HUES48 (cell line): ENCODE measurements around the gene TNIP3.

Experiments
- H3K27ac ChIP-seq: one replicate; pipeline ENCODE4 v1.7.0; 2013; ENCODE audit warnings: low read depth, low read length, inconsistent platforms
- H3K27me3 ChIP-seq: 2 replicates; pipeline ENCODE4 v1.6.1; 2013; ENCODE audit warnings: mild to moderate bottlenecking, low read length; ENCODE audit not compliant: control insufficient read depth, insufficient read depth
- H3K36me3 ChIP-seq: 2 replicates; pipeline ENCODE4 v1.6.1; 2013; ENCODE audit warnings: low read length; ENCODE audit not compliant: control insufficient read depth, insufficient read depth
- H3K4me1 ChIP-seq: 2 replicates; pipeline ENCODE4 v1.6.1; 2013; ENCODE audit warnings: mild to moderate bottlenecking, low read length; ENCODE audit not compliant: control insufficient read depth, insufficient read depth
- H3K4me3 ChIP-seq: 2 replicates; pipeline ENCODE4 v1.5.1; 2013; ENCODE audit warnings: mild to moderate bottlenecking, low read depth, low read length
- H3K9ac ChIP-seq: 2 replicates; pipeline ENCODE4 v1.6.1; 2013; ENCODE audit warnings: mild to moderate bottlenecking, low read depth, low read length, moderate library complexity
- H3K9me3 ChIP-seq: 2 replicates; pipeline ENCODE4 v1.6.1; 2013; ENCODE audit warnings: low read length; ENCODE audit not compliant: control insufficient read depth, insufficient read depth

Gene TNIP3

DNA sequence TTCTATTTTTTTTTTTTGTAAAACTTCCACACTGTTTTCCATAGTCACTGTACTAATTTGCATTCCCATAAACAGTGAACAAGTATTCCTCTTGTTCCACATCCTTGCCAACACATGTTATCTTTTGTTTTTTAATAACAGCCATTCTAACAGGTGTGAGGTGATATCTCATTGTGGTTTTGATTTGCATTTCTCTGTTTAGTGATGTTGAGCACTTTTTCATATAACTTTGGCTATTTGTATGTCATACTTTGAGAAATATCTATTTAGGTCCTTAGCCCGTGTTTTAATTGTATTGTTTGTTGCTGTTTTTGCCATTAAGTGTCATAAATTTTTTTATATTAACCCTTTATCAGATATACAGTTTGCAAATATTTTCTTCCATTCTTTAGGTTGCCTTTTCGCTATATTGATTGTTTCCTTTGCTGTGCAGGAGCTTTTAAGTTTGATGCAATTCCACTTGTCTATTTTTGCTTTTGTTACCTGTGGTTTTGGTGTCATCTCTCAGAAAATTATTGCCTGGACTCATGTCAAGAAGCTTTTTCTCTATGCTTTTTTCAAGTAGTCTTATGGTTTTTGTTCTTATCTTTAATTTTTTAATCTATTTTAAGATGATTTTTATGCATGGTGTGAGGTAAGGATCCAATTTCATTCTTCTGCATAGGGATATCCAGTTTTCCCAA is 63.9 kb downstream of the TNIP3 start:
- H3K27ac ChIP-seq, result no peak overlapping the region
- H3K9me3 ChIP-seq, result no peaks in the 10 kb centered on the region
- H3K9ac ChIP-seq, result no peak overlapping the region
- H3K4me3 ChIP-seq, result no peak overlapping the region
- no peaks in the 10 kb centered on the region for H3K27me3 ChIP-seq
- H3K4me1 ChIP-seq, result no peaks in the 10 kb centered on the region
- no peaks in the 10 kb centered on the region for H3K36me3 ChIP-seq

DNA sequence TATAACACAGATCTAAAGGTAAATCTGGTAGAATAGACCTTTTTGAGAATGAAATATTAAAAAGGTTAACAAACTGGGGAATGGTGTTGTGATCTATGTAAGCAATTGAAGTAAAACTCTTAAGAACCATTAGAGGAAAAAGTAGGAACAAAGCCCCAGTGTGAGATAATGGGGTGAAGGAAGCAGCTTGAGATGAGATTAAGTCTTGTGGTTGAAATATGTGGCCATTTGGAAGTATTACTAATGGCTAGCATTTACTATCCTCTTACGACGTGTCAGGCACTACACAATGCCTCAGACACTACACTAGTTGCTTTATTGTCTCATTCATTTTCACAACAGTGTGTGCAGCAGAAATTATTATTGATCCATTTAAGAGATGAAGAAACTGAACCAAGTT is 65.9 kb downstream of the TNIP3 start:
- Histone ChIP-seq H3K9ac (no peak overlapping the region), H3K9me3 (no peaks in the 10 kb centered on the region), H3K4me1 (no peaks in the 10 kb centered on the region), H3K4me3 (no peak overlapping the region), H3K27me3 (no peaks in the 10 kb centered on the region), H3K36me3 (no peaks in the 10 kb centered on the region), H3K27ac (no peak overlapping the region)

- H3K4me1 ChIP-seq, result no peaks in the 10 kb centered on the region
- no peak overlapping the region for H3K4me3 ChIP-seq
- no peaks in the 10 kb centered on the region for H3K36me3 ChIP-seq
- no peak overlapping the region for H3K9ac ChIP-seq
- H3K27ac ChIP-seq, result no peak overlapping the region
- no peaks in the 10 kb centered on the region for H3K27me3 ChIP-seq
- H3K9me3 ChIP-seq, result no peaks in the 10 kb centered on the region
Observed at GRCh38 chr4:121096629-121097028, 67.5 kb downstream of the TNIP3 start.

GRCh38 chr4:121096191-121096590 is 67.9 kb downstream of the TNIP3 start:
- H3K27ac ChIP-seq, result no peak overlapping the region
- H3K9ac ChIP-seq, result no peak overlapping the region
- no peaks in the 10 kb centered on the region for H3K4me1 ChIP-seq
- H3K27me3 ChIP-seq, result no peaks in the 10 kb centered on the region
- H3K36me3 ChIP-seq, result no peaks in the 10 kb centered on the region
- no peak overlapping the region for H3K4me3 ChIP-seq
- H3K9me3 ChIP-seq, result no peaks in the 10 kb centered on the region

DNA sequence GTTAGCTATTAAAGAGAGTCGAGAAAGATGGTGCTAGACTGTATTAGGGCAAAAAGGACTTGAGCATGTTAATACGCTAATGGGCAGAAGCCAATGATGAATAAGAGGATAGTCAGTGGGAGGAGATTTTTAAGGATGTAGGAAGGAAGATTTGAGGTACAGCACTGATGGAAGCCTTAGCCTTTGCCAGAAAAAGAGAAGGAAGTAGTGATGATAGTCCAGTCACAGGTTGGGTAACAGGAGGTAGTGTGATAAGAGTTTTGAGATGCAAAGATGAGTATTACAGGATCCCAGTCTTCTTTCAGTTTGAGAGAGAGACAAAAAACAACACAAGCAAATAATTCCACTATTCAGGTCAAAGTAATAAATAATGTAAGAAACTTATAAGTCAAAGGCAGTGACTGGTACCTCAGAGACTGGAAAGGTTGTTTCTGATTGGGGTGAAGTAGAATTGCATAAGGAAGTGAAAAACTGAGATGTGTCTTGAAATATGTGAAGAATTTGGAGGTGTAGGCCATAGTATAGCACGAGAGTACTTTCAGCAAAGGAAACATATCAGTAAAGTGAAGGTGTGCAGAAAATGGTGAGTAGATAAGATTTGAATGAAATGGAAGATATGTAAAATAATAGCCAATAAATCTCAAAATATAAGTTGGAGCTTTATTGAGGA is 69.7 kb downstream of the TNIP3 start:
- Histone ChIP-seq H3K36me3 (no peaks in the 10 kb centered on the region), H3K9me3 (no peaks in the 10 kb centered on the region), H3K4me3 (no peak overlapping the region), H3K27ac (no peak overlapping the region), H3K27me3 (no peaks in the 10 kb centered on the region), H3K4me1 (no peaks in the 10 kb centered on the region), H3K9ac (no peak overlapping the region)

GRCh38 chr4:121093261-121093660 is 70.9 kb downstream of the TNIP3 start:
- Histone ChIP-seq H3K27ac (no peak overlapping the region), H3K36me3 (no peaks in the 10 kb centered on the region), H3K4me3 (no peak overlapping the region), H3K4me1 (no peaks in the 10 kb centered on the region), H3K27me3 (no peaks in the 10 kb centered on the region), H3K9ac (no peak overlapping the region), H3K9me3 (no peaks in the 10 kb centered on the region)

DNA sequence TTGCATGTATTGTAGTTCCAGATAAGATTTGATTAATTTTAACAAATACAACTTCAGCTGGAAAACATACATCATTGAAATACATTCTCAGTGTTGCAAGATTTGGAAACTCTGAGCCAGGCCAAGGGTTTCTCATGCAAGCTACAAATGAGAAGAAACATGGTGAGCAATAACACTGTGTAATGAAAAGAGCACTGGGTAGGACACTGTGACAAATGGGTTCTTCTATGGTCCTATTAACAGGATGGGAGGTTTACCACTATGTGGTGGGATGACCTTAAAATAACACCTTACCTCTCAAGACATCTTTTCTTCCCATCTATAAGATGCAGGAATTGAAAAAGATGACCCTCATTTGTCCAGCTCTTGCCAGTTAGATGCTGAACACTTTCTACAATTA is 72.2 kb downstream of the TNIP3 start:
- Histone ChIP-seq H3K27ac (no peak overlapping the region), H3K9me3 (no peaks in the 10 kb centered on the region), H3K9ac (no peak overlapping the region), H3K27me3 (no peaks in the 10 kb centered on the region), H3K36me3 (no peaks in the 10 kb centered on the region), H3K4me3 (no peak overlapping the region), H3K4me1 (no peaks in the 10 kb centered on the region)

GRCh38 chr4:121088867-121089266 is 75.3 kb downstream of the TNIP3 start:
- Histone ChIP-seq H3K9me3 (no peaks in the 10 kb centered on the region), H3K36me3 (no peaks in the 10 kb centered on the region), H3K9ac (no peak overlapping the region), H3K4me3 (no peak overlapping the region), H3K27me3 (no peaks in the 10 kb centered on the region), H3K4me1 (no peaks in the 10 kb centered on the region), H3K27ac (no peak overlapping the region)
